ENCODE results near the gene DRC7. TPM values are rescaled to one million over a fixed set of nuclear protein-coding genes. Genes with fewer than 3 reads are reported as not detected.

Gene DRC7
- total RNA-seq, 1 donor from 2014 or later = not detected

- Mint-ChIP-seq H3K36me3 (ENCODE audit: unreplicated experiment) (no peaks in the 10 kb centered on the region), H3K4me3 (ENCODE audit: unreplicated experiment) (no peak overlapping the region), H3K4me1 (ENCODE audit: low read depth, unreplicated experiment) (peaks cover 6% of the 10 kb centered on the region), H3K27ac (ENCODE audit: unreplicated experiment) (no peak overlapping the region), H3K9me3 (ENCODE audit: unreplicated experiment) (peaks cover 2% of the 10 kb centered on the region), H3K27me3 (ENCODE audit: unreplicated experiment) (peaks cover 8% of the 10 kb centered on the region)
- no peak for TF ChIP-seq CTCF (IDR thresholded peaks at IDR 0.05; ENCODE audit: partially characterized antibody, unreplicated experiment)
- DNase-seq = no peak
Observed at GRCh38 chr16:57756424-57757325, 62.1 kb downstream of the DRC7 start.

GRCh38 chr16:57757326-57757786 is 62.8 kb downstream of the DRC7 start:
- Mint-ChIP-seq H3K4me1 (ENCODE audit: low read depth, unreplicated experiment) (peaks cover 6% of the 10 kb centered on the region), H3K36me3 (ENCODE audit: unreplicated experiment) (no peaks in the 10 kb centered on the region), H3K4me3 (ENCODE audit: unreplicated experiment) (no peak overlapping the region), H3K9me3 (ENCODE audit: unreplicated experiment) (peaks cover 2% of the 10 kb centered on the region), H3K27me3 (ENCODE audit: unreplicated experiment) (peaks cover 10% of the 10 kb centered on the region), H3K27ac (ENCODE audit: unreplicated experiment) (no peak overlapping the region)
- peak; percentile 87 for DNase-seq
- peak; percentile 94 for TF ChIP-seq CTCF (IDR thresholded peaks at IDR 0.05; ENCODE audit: partially characterized antibody, unreplicated experiment)

- H3K36me3 Mint-ChIP-seq (ENCODE audit: unreplicated experiment) = no peaks in the 10 kb centered on the region
- no peak for TF ChIP-seq CTCF (IDR thresholded peaks at IDR 0.05; ENCODE audit: partially characterized antibody, unreplicated experiment)
- no peak for DNase-seq
- H3K27ac Mint-ChIP-seq (ENCODE audit: unreplicated experiment) = no peak overlapping the region
- no peak overlapping the region for H3K4me3 Mint-ChIP-seq (ENCODE audit: unreplicated experiment)
- H3K4me1 Mint-ChIP-seq (ENCODE audit: low read depth, unreplicated experiment) = peaks cover 6% of the 10 kb centered on the region
- peaks cover 10% of the 10 kb centered on the region for H3K27me3 Mint-ChIP-seq (ENCODE audit: unreplicated experiment)
- peaks cover 2% of the 10 kb centered on the region for H3K9me3 Mint-ChIP-seq (ENCODE audit: unreplicated experiment)
Observed at GRCh38 chr16:57757883-57758282, 63.3 kb downstream of the DRC7 start.

- DNase-seq = no peak
- Mint-ChIP-seq H3K4me1 (ENCODE audit: low read depth, unreplicated experiment) (peaks cover 10% of the 10 kb centered on the region), H3K27ac (ENCODE audit: unreplicated experiment) (no peak overlapping the region), H3K36me3 (ENCODE audit: unreplicated experiment) (no peaks in the 10 kb centered on the region), H3K9me3 (ENCODE audit: unreplicated experiment) (peaks cover 2% of the 10 kb centered on the region), H3K27me3 (ENCODE audit: unreplicated experiment) (peaks cover 10% of the 10 kb centered on the region), H3K4me3 (ENCODE audit: unreplicated experiment) (no peak overlapping the region)
- no peak for TF ChIP-seq CTCF (IDR thresholded peaks at IDR 0.05; ENCODE audit: partially characterized antibody, unreplicated experiment)
Observed at GRCh38 chr16:57758331-57759117, 63.9 kb downstream of the DRC7 start.

Measured in glutamatergic neuron (in vitro differentiated cells).